C4-2B (cell line): ENCODE data around the gene ZNF513.

Source experiments
- CTCF ChIP-seq: fragments of 450-650 bp; conservative IDR thresholded peaks from 2 replicates; pipeline ENCODE4 v1.5.1; 2017; ENCODE audit warnings: mild to moderate bottlenecking
- ZFX ChIP-seq: fragments of 450-650 bp; IDR thresholded peaks from 2 replicates; pipeline ENCODE4 v1.6.1; 2017

- no peak for TF ChIP-seq CTCF
- peak; percentile 79 for TF ChIP-seq ZFX
These were observed 29.0 kb upstream of the ZNF513 start, which contains the start of gene PPM1G for GRCh38 chr2:27409321-27410073.
